ENCODE measurements around the gene SFI1. TPM values are rescaled to one million over a fixed set of nuclear protein-coding genes. Genes with fewer than 3 reads are reported as not detected.
A peak's percentile ranks its signal among the peaks of the same experiment; 100 is the strongest.
"Not testable (repeated sequence)": the region's sequence is repeated elsewhere in the genome, so short reads cannot be mapped to it uniquely, and the experiment has no call there.

SFI1 gene
- 10 to 100 TPM in 2 of 6 donors, 1 to 10 TPM in 4; 3.3 to 21.1 (median 8.7) TPM for polyA plus RNA-seq (ENCODE audit: low read depth in 6 of 6)

DNA sequence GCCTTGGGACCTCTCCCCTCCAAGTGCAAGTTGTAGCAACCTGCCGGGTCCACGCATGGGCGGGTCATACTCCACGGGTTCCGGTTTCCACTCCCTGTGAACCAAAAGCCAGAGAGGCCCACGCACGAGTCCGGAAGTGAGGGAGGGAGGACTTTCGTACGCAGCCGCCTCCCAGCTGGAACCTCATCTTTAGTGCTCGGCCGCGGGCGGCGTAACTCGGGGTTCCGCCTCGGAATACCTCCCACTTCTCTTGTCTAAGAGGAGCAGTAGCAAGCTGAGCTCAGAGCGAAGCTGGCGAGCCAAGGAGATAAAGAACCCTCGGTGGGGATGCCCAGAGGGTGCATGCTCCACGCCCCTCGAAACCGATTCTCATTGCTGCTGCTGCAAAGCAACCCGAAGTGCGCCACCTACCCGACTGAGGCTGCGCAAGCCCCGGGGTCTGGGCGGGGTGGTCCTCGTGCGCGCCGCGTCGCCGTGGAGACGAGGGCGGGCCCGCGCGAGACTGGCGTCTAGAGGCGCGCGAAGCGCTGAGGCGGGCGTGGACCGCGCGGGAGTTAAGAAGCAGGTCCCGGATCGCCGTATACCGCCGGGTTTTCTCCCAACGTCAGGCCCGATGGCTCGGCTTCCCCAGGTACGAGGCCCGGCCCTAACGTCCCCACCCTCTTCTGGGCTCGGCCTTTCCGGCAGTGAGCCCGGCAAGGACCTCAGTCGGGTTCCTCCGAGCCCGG is at the start of gene SFI1:
SFI1 (plus strand) TSS at position 530 of the 728 bp plus-strand sequence. CDS start 11,749 bp downstream, outside the sequence.
- peak within 1 kb of the TSS; percentile 90 to 98 (median 96) for H3K27ac Mint-ChIP-seq
- peaks cover 17 to 51% (median 18%) of the 10 kb centered on the region in 3 donors for H3K4me1 Mint-ChIP-seq
- H3K36me3 Mint-ChIP-seq = no peaks in the 10 kb centered on the region
- DNase-seq (peak; percentile 98), ATAC-seq (ENCODE audit: low read depth in 2 of 2) (peak; percentile 85 to 87)
- H3K27me3 Mint-ChIP-seq = no peaks in the 10 kb centered on the region
- H3K9me3 Mint-ChIP-seq = no peaks in the 10 kb centered on the region
- peak within 1 kb of the TSS; percentile 91 to 97 (median 94) for H3K4me3 Mint-ChIP-seq

DNA sequence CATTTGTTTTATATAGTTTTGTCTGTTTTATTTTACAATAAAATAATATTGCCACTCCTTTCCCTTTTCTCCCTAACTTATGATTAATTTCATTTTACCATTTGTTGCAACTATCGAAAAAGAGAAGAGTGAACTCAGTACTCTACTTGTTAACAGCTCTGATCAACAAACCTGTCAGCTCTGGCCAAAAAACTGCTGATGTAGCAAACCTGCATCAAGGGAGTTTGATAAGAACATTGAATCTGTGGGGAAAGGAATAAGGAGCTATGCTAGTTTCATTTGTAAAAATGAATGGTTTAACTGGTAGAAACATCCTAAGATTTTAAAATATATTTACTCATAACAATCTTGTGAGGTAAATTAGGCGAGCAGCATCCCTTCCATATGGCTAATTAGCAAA is 49.6 kb upstream of the SFI1 start:
- Mint-ChIP-seq H3K27me3 (no peaks in the 10 kb centered on the region), H3K27ac (peak overlapping the region in 1 of 6 donors; percentile 39), H3K9me3 (no peaks in the 10 kb centered on the region), H3K36me3 (peaks cover 0 to 12% of the 10 kb centered on the region in 2 donors), H3K4me3 (no peak overlapping the region), H3K4me1 (peaks cover 7 to 28% (median 18%) of the 10 kb centered on the region in 3 donors)
- DNase-seq (no peak), ATAC-seq (ENCODE audit: low read depth in 2 of 2) (no peak)

DNA sequence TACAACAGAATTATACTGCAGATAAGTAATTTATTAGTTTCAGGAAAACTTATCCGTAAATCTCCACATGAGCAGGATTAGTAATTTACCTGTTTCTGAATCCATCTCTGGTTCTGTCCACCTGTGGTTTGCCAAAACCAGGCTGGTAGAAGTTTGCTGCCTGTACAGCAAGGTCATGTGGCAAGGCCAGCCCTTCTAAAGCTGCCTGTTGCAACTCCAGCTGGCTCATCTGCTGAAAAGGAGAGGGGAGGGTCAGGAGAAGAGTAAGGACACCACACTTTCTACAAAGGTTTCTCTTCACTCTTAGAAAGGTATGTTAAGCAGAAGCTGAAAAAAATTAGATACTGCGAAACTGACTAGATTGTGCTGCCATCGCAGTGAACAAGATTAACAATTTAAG is 49.0 kb upstream of the SFI1 start:
- Mint-ChIP-seq H3K36me3 (peaks cover 0 to 8% of the 10 kb centered on the region in 2 donors), H3K27me3 (no peaks in the 10 kb centered on the region), H3K9me3 (no peaks in the 10 kb centered on the region), H3K4me1 (peaks cover 7 to 28% (median 19%) of the 10 kb centered on the region in 3 donors), H3K27ac (peak overlapping the region in 2 of 6 donors; percentile 29 to 36), H3K4me3 (no peak overlapping the region)
- DNase-seq (no peak), ATAC-seq (ENCODE audit: low read depth in 2 of 2) (no peak)

DNA sequence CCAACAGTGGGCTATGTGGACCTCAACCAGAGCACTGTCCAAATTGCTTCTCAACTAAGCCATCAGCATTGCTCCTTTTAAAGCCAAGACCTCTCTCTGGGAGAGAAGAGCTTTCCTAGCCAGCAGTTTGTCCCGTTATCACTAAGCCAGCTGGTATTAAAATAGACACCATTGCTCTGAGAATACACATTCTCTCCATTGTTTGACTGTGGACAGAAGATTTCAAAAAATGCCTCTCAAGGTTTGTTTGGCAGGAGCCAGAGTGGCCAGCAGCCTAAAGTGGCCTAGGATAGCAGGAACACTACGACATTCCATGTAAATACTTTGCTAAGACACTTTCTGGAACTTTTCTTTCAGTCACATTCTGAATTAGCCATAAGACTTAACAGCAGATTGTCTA is 48.0 kb upstream of the SFI1 start:
- Mint-ChIP-seq H3K27ac (peak overlapping the region in 4 of 6 donors; percentile 33 to 66 (median 50)), H3K4me1 (peaks cover 7 to 28% (median 19%) of the 10 kb centered on the region in 3 donors), H3K27me3 (no peaks in the 10 kb centered on the region), H3K36me3 (peaks cover 0 to 8% of the 10 kb centered on the region in 2 donors), H3K4me3 (no peak overlapping the region), H3K9me3 (no peaks in the 10 kb centered on the region)
- DNase-seq = no peak
- ATAC-seq (ENCODE audit: low read depth in 2 of 2) = no peak

- ATAC-seq (ENCODE audit: low read depth in 2 of 2) (peak; percentile 64 to 69), DNase-seq (peak; percentile 6)
- Mint-ChIP-seq H3K36me3 (peaks cover 7% of the 10 kb centered on the region in 2 donors), H3K4me1 (peaks cover 7 to 28% (median 19%) of the 10 kb centered on the region in 3 donors), H3K4me3 (peak overlapping the region in 5 of 8 donors; percentile 41 to 77 (median 59)), H3K9me3 (no peaks in the 10 kb centered on the region), H3K27me3 (no peaks in the 10 kb centered on the region), H3K27ac (peak overlapping the region in 5 of 6 donors; percentile 24 to 92 (median 67))
These were observed 46.8 kb upstream of the SFI1 start for GRCh38 chr22:31449506-31449905.

DNA sequence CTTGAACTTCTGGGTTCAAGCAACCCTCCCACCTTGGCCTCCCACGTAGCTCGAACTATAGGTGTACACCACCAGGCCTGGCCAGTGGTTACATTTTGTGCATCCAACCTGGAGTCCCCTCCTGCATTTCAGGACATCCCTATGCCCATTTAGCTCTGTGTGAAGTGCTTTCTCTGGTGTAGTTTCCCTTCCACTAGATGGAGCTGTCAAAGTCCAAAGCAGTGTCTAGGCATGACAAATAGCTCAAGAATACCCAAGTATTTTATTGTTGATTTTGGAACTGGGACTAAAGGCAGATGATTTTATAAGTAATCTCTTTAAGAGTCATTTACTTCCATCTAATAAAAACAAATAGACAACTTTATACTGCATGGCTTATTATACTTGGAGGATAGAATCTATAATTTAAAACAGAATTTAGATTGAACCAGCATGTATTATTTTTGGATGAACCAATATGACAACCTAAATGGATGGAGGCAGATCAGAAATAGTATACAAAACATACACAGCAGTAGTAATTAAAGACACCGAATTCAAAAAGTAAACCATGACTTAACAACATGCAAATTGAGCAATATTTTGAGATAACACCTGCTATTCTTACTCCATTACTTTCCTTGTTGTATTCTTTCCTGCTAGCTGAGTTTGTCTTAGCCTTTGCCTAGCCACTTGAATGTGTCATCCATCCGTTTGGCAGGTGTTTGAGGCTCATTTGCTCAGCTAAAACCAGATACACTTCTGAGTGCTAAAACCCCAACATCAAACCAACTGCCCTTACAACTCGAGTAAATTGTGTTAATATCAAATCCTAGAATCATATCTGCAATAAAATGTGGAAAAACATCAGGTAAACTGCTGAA is 44.4 kb upstream of the SFI1 start:
- peaks cover 7 to 9% of the 10 kb centered on the region in 2 donors for H3K36me3 Mint-ChIP-seq
- no peak overlapping the region for H3K4me3 Mint-ChIP-seq
- ATAC-seq (ENCODE audit: low read depth in 2 of 2) (peak; percentile 60 to 72), DNase-seq (peak; percentile 13)
- peaks cover 7 to 28% (median 19%) of the 10 kb centered on the region in 3 donors for H3K4me1 Mint-ChIP-seq
- H3K27me3 Mint-ChIP-seq = no peaks in the 10 kb centered on the region
- H3K27ac Mint-ChIP-seq = peak overlapping the region in 3 of 6 donors; percentile 29 to 82 (median 66)
- H3K9me3 Mint-ChIP-seq = no peaks in the 10 kb centered on the region

- peak overlapping the region in 1 of 6 donors; percentile 25 for H3K27ac Mint-ChIP-seq
- no peak for DNase-seq
- H3K4me1 Mint-ChIP-seq = peaks cover 0 to 3% (median 0%) of the 10 kb centered on the region in 3 donors
- H3K4me3 Mint-ChIP-seq = no peak overlapping the region
- peaks cover 7 to 17% of the 10 kb centered on the region in 2 donors for H3K36me3 Mint-ChIP-seq
- no peaks in the 10 kb centered on the region for H3K27me3 Mint-ChIP-seq
- no peak for ATAC-seq (ENCODE audit: low read depth in 2 of 2)
- H3K9me3 Mint-ChIP-seq = no peaks in the 10 kb centered on the region
These were observed 34.6 kb upstream of the SFI1 start for GRCh38 chr22:31461699-31462098.

- DNase-seq (no peak), ATAC-seq (ENCODE audit: low read depth in 2 of 2) (no peak)
- no peak overlapping the region for H3K4me3 Mint-ChIP-seq
- H3K36me3 Mint-ChIP-seq = peaks cover 14 to 19% of the 10 kb centered on the region in 2 donors
- peaks cover 0 to 3% (median 2%) of the 10 kb centered on the region in 3 donors for H3K4me1 Mint-ChIP-seq
- H3K27ac Mint-ChIP-seq = no peak overlapping the region
- no peaks in the 10 kb centered on the region for H3K27me3 Mint-ChIP-seq
- H3K9me3 Mint-ChIP-seq = no peaks in the 10 kb centered on the region
These were observed 31.0 kb upstream of the SFI1 start for GRCh38 chr22:31465307-31465706.

GRCh38 chr22:31474743-31475142 is 21.6 kb upstream of the SFI1 start:
- no peaks in the 10 kb centered on the region for H3K36me3 Mint-ChIP-seq
- H3K9me3 Mint-ChIP-seq = no peaks in the 10 kb centered on the region
- DNase-seq = no peak
- no peak overlapping the region for H3K4me3 Mint-ChIP-seq
- H3K27me3 Mint-ChIP-seq = no peaks in the 10 kb centered on the region
- H3K27ac Mint-ChIP-seq = peak overlapping the region in 1 of 6 donors; percentile 30
- ATAC-seq (ENCODE audit: low read depth in 2 of 2) = no peak
- peaks cover 4 to 20% (median 17%) of the 10 kb centered on the region in 3 donors for H3K4me1 Mint-ChIP-seq

DNA sequence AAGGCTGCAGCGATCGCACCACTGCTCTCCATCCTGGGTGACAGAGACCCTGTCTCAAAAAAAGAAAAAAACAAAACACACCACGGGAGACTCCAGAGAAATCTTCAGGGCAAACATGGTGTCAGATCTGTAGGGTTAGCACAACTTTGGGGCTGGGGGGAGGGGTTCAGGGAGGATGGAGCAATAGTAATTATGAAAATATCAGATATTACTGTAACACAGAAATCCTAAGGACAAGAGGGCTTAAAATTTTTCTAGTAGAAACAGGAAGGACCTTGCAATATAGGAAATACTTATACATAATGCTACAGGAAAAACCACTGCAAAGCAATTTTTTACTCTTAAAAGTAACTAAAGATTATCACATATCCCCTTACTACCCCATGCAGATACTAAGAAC is 20.5 kb upstream of the SFI1 start:
- H3K27me3 Mint-ChIP-seq = no peaks in the 10 kb centered on the region
- peaks cover 4 to 20% (median 17%) of the 10 kb centered on the region in 3 donors for H3K4me1 Mint-ChIP-seq
- no peaks in the 10 kb centered on the region for H3K9me3 Mint-ChIP-seq
- ATAC-seq (ENCODE audit: low read depth in 2 of 2) (no peak), DNase-seq (no peak)
- peak overlapping the region in 1 of 6 donors; percentile 74 for H3K27ac Mint-ChIP-seq
- H3K36me3 Mint-ChIP-seq = no peaks in the 10 kb centered on the region
- no peak overlapping the region for H3K4me3 Mint-ChIP-seq

- Mint-ChIP-seq H3K4me1 (peaks cover 4 to 20% (median 17%) of the 10 kb centered on the region in 3 donors), H3K36me3 (no peaks in the 10 kb centered on the region), H3K4me3 (peak overlapping the region in 5 of 8 donors; percentile 7 to 70 (median 15)), H3K9me3 (no peaks in the 10 kb centered on the region), H3K27me3 (no peaks in the 10 kb centered on the region), H3K27ac (peak overlapping the region in 5 of 6 donors; percentile 10 to 91 (median 58))
- ATAC-seq (ENCODE audit: low read depth in 2 of 2) (peak; percentile 98 to 99), DNase-seq (peak; percentile 39)
These were observed 19.0 kb upstream of the SFI1 start for GRCh38 chr22:31477329-31477728.

DNA sequence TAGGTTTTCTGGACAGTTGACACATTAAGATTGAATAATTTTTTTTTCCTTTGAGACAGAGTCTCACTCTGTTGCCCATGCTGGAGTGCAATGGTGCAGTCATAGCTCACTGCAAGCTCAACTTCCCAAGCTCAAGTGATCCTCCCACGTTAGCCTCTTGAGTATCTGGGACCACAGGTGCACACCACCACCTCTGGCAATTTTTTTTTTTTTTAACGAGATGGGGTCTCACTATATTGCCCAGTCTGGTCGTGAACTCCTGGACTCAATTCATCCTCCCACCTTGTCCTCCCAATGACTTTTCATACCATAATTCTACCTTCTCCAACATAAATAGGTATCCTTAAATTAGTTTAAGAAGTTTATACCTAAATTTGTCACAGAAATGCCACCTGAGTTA is 15.2 kb upstream of the SFI1 start:
- DNase-seq = no peak
- Mint-ChIP-seq H3K4me1 (peaks cover 8 to 22% (median 15%) of the 10 kb centered on the region in 3 donors), H3K27me3 (no peaks in the 10 kb centered on the region), H3K27ac (peak overlapping the region in 1 of 6 donors; percentile 18), H3K4me3 (no peak overlapping the region), H3K9me3 (no peaks in the 10 kb centered on the region), H3K36me3 (peaks cover 0 to 3% of the 10 kb centered on the region in 2 donors)
- no peak for ATAC-seq (ENCODE audit: low read depth in 2 of 2)

DNA sequence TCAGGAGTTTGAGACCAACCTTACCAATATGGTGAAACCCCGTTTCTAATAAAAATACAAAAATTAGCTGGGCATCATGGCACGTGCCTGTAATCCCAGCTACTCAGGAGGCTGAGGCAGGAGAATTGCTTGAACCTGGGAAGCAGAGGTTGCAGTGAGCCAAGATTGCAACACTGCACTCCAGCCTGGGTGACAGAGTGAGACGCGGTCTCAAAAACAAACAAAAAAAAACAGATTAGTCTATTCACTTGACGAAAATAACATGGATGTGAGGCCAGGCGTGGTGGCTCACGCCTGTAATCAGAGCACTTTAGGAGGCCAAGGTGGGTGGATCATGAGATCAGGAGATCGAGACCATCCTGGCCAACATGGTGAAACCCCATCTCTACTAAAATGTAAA is 13.9 kb upstream of the SFI1 start:
- DNase-seq; H3K36me3 Mint-ChIP-seq; H3K9me3 Mint-ChIP-seq; ATAC-seq (ENCODE audit: low read depth in 2 of 2); H3K27me3 Mint-ChIP-seq: not testable (repeated sequence)
- peak overlapping the region in 1 of 6 donors; percentile 43 for H3K27ac Mint-ChIP-seq
- peaks cover 5 to 15% (median 13%) of the 10 kb centered on the region in 3 donors for H3K4me1 Mint-ChIP-seq
- peak overlapping the region in 2 of 8 donors; percentile 16 to 38 for H3K4me3 Mint-ChIP-seq
